PC-9 (cell line): ENCODE data around the gene SDK1.

Experiments used
- EZH2 ChIP-seq: fragments of 200-600 bp; sonication (generic); IDR thresholded peaks from 2 replicates; pipeline ENCODE4 v1.8.0; 2017; ENCODE audit warnings: antibody characterized with exemption, low read depth
- TF ChIP-seq, protein P1 (sequence below): fragments of 200-600 bp; sonication (generic); conservative IDR thresholded peaks from 2 replicates; pipeline ENCODE4 v1.6.1; 2017; ENCODE audit warnings: mixed run types, antibody characterized with exemption, mild to moderate bottlenecking, moderate library complexity

DNA sequence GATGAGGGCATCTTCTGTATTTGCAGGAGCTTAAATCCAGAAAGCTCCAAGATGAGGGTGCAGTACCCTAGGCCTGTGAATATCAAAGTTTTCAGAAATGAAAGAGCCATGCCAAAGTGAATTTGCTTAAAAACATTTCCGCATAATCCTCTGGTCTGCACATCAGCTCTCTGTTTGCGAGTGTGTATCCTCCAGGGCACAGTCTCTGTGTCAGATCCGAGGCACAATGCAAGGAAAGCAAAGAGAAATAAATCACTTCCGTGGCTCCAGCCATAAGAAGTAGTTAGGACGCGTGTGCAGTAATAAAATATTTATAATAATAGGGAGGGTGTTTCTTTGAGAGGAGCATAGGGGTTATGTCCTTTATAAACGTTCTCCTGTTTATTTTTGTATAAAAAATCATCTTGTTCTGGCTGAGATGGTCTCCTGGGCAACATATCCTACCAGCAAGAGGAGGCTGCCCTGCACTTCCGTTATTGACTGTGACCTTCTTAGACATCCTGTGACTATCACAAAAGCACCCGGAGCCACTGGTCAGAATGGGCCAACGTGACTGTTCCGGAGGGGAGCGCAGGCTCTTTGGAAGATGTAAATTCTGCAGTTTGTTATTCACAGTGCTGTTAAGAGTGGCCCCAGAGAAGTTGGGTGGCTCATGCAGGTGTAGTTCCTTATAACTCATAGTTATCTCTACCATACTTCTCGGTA lies 713.4 kb downstream of the SDK1 start:
- TF ChIP-seq, protein P1, sequence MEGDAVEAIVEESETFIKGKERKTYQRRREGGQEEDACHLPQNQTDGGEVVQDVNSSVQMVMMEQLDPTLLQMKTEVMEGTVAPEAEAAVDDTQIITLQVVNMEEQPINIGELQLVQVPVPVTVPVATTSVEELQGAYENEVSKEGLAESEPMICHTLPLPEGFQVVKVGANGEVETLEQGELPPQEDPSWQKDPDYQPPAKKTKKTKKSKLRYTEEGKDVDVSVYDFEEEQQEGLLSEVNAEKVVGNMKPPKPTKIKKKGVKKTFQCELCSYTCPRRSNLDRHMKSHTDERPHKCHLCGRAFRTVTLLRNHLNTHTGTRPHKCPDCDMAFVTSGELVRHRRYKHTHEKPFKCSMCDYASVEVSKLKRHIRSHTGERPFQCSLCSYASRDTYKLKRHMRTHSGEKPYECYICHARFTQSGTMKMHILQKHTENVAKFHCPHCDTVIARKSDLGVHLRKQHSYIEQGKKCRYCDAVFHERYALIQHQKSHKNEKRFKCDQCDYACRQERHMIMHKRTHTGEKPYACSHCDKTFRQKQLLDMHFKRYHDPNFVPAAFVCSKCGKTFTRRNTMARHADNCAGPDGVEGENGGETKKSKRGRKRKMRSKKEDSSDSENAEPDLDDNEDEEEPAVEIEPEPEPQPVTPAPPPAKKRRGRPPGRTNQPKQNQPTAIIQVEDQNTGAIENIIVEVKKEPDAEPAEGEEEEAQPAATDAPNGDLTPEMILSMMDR = no peak
- TF ChIP-seq EZH2 = no peak
